Lower leg skin (tissue), 3 donors: ENCODE results near the gene TFCP2.

ENCODE experiments used
- CTCF ChIP-seq, 3 donors: fragments of 450-650 bp; IDR thresholded peaks; one replicate each; pipeline ENCODE4 v1.5.1; 2016; ENCODE audit warnings: antibody characterized with exemption in 3 of 3, mild to moderate bottlenecking in 3 of 3, moderate library complexity in 2 of 3
- POLR2A ChIP-seq, 2 donors: fragments of 450-650 bp; IDR thresholded peaks; one replicate each; pipeline ENCODE4 v1.6.1; 2016 to 2017; ENCODE audit warnings: antibody characterized with exemption in 2 of 2, mild to moderate bottlenecking in 1 of 2, moderate library complexity in 1 of 2

GRCh38 chr12:51156245-51156765 is 16.6 kb downstream of the TFCP2 start:
- TF ChIP-seq CTCF (IDR thresholded peaks at IDR 0.05), result no peak
- TF ChIP-seq POLR2A (IDR thresholded peaks at IDR 0.05), result no peak
